Measurements from ENCODE around the gene MYOZ3. TPM values are rescaled to one million over a fixed set of nuclear protein-coding genes. Genes with fewer than 3 reads are reported as not detected.

MYOZ3 gene
- total and polyA plus RNA-seq, 12 donors = 0.12 to 1.9 (median 0.45) TPM; not detected in 1

DNA sequence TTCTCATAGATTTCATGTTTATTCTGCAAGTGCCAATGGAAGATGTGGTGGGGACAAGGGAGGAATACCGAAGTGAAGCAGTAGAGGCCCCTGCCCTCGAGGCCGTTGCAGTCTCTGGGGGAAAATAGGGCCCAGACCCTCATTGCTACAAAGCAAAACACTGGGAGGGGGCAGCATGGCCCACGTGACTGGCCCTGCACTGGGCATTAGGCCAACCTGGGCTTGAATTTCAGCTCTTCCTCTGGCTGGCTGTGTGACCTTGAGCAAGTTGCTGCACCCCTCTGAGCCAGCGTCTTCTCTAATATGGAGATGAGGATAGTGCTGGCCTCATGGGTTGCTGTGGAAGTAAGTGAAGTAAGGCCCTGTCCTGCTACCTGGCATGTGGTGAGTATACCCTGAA lies 21.3 kb upstream of the MYOZ3 start:
- Histone ChIP-seq H3K27ac (peak overlapping the region; percentile 80 to 99 (median 96)), H3K4me1 (replicated peaks in 1 of 2) (peaks cover 83 to 91% of the 10 kb centered on the region in 2 donors), H3K36me3 (replicated peaks in 1 of 2) (no peaks in the 10 kb centered on the region), H3K9me3 (replicated peaks in 1 of 3) (no peaks in the 10 kb centered on the region), H3K4me3 (peak overlapping the region in 2 of 4 donors; percentile 20 to 62), H3K27me3 (no peaks in the 10 kb centered on the region)
- intact Hi-C loops (cut with DNase I) = no loop called here
- peak in 1 of 2 donors; percentile 33 for TF ChIP-seq POLR2A (IDR thresholded peaks at IDR 0.05)
- TF ChIP-seq, protein P1, sequence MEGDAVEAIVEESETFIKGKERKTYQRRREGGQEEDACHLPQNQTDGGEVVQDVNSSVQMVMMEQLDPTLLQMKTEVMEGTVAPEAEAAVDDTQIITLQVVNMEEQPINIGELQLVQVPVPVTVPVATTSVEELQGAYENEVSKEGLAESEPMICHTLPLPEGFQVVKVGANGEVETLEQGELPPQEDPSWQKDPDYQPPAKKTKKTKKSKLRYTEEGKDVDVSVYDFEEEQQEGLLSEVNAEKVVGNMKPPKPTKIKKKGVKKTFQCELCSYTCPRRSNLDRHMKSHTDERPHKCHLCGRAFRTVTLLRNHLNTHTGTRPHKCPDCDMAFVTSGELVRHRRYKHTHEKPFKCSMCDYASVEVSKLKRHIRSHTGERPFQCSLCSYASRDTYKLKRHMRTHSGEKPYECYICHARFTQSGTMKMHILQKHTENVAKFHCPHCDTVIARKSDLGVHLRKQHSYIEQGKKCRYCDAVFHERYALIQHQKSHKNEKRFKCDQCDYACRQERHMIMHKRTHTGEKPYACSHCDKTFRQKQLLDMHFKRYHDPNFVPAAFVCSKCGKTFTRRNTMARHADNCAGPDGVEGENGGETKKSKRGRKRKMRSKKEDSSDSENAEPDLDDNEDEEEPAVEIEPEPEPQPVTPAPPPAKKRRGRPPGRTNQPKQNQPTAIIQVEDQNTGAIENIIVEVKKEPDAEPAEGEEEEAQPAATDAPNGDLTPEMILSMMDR (IDR thresholded peaks at IDR 0.05) = no peak
- DNase-seq = peak; percentile 68 to 90 (median 84)
- 14 to 38% (median 22%) methylated on average over 4 to 5 of the region's 5 CpGs for WGBS, 4 donors

DNA sequence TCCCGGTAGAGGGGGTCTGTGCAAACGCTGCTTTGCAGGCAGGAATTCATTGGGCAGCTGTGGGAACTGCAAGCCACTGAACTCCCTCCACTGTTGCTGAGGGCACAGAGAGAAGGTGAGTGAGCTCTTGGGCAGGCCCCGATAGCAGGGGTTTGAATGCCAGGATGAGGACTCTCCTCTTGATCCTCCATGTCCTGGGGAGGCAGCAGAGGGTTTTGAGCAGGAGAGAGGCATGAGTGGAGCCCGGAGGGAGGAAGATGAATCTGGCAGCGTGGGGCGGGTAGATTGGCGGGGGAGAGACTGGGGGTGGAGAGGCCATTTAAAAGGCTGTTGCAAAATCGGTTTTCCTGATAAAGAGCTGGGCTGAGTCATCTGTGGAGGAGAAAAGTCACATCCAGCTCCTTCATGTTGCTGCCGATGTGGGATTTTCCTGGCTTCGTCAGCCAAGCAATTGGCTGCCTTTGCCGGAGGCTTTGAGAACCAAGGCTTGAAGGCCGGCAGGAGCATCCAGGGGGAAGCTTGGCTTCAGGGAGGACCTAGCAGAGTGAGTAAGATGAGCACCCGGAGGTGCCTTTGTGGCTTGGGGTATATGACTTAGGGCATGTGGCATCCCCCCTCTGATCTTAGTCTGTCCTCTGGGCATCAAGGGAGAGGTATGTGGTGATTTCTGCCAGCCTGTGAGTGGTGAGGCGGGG lies 20.6 kb upstream of the MYOZ3 start, which contains the start of gene SYNPO:
Gene SYNPO (plus strand): TSS at position 350 of the 695 bp plus-strand sequence. CDS start 7,616 bp downstream, outside the sequence.
- peak; percentile 75 to 92 (median 90) for DNase-seq
- TF ChIP-seq POLR2A (IDR thresholded peaks at IDR 0.05) = peak; percentile 24 to 84
- TF ChIP-seq, protein P1 (IDR thresholded peaks at IDR 0.05) = peak in 1 of 6 experiments; percentile 11
- peak within 1 kb of the TSS in 3 of 4 donors; percentile 49 to 62 (median 53) for H3K4me3 ChIP-seq
- intact Hi-C loops (cut with DNase I) = no loop called here
- H3K27ac ChIP-seq = peak within 1 kb of the TSS; percentile 80 to 99 (median 96)
- no peaks in the 10 kb centered on the region for H3K36me3 ChIP-seq (replicated peaks in 1 of 2)
- H3K4me1 ChIP-seq (replicated peaks in 1 of 2) = peaks cover 83 to 92% of the 10 kb centered on the region in 2 donors
- WGBS, 4 donors = 7 to 21% (median 14%) methylated on average over 10 to 14 of the region's 14 CpGs
- H3K9me3 ChIP-seq (replicated peaks in 1 of 3) = no peaks in the 10 kb centered on the region
- H3K27me3 ChIP-seq = no peaks in the 10 kb centered on the region

DNA sequence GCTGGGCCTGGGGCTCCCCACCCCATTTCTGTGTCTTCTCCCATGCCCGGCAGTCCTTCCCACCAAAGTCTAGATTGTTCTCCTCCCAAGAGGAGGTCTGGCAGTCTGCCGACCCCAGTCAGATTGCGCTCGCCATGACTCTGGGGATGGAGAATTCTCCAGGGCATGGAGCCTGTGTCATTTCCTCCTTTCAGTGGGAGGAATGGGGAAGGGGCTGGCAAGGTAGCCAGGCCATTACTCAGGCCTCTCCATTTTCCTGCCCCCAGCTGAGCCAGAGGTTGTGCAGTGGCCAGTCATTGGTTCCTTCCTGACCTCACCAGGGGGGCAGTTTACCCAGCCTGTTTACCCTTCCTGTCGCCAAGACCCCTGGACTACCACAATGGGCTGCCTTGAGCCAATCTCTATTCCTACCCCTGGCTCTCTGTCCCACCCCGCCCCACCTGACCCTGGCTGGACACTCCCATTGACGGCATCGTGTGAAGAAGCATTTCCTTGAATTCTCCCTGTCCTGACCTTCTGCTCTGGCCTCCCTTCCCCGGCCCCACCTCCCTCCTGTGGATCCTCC lies 20.0 kb upstream of the MYOZ3 start:
- peaks cover 83 to 92% of the 10 kb centered on the region in 2 donors for H3K4me1 ChIP-seq (replicated peaks in 1 of 2)
- H3K36me3 ChIP-seq (replicated peaks in 1 of 2) = no peaks in the 10 kb centered on the region
- no peaks in the 10 kb centered on the region for H3K27me3 ChIP-seq
- H3K4me3 ChIP-seq = peak overlapping the region in 3 of 4 donors; percentile 49 to 62 (median 53)
- intact Hi-C loops (cut with DNase I) = no loop called here
- DNase-seq = peak; percentile 77 to 91 (median 89)
- TF ChIP-seq, protein P1 (IDR thresholded peaks at IDR 0.05) = no peak
- TF ChIP-seq POLR2A (IDR thresholded peaks at IDR 0.05) = peak; percentile 17 to 70
- H3K27ac ChIP-seq = peak overlapping the region; percentile 64 to 99 (median 96)
- no peaks in the 10 kb centered on the region for H3K9me3 ChIP-seq (replicated peaks in 1 of 3)
- 19 to 36% (median 26%) methylated on average over 7 to 9 of the region's 9 CpGs for WGBS, 4 donors

DNA sequence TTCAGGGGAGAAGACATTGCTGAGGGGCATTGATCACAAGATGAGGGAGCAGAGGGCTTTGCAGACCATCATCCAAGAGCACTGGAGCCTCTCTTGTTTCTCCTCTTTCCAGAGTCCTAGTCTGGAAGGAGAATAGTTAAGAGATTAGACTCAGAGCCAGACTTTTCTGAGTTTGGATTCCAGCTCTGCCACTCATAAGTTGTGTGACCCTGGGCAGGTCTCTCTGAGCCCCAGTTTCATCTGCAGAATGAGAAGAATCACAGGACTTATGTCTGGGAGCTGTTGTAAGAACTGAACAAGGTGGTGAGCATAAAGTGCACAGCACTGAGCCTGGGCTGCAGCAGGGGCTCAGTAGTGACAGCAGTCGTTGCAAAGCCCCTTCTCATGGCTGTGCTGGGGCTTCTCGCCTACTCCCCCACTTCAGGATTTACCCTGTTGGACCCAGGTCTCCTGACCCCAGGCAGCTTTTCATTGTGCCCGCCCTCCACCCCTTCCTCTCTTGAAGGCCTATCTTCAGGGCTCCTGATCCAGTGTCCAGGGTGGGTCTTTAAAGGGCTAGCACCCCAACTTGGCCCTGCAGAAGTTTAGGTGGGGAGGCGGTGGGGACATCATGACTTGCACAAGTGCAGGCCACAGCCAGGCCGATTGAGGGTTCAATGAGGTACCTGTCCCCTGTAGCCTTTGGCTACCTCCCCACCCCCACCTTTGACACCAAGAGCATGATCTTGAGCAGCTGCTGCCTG lies 19.1 kb upstream of the MYOZ3 start:
- DNase-seq = no peak
- Histone ChIP-seq H3K4me3 (peak overlapping the region in 3 of 4 donors; percentile 27 to 62 (median 49)), H3K36me3 (replicated peaks in 1 of 2) (no peaks in the 10 kb centered on the region), H3K27ac (peak overlapping the region; percentile 64 to 99 (median 96)), H3K4me1 (replicated peaks in 1 of 2) (peaks cover 84 to 92% of the 10 kb centered on the region in 2 donors), H3K9me3 (replicated peaks in 1 of 3) (no peaks in the 10 kb centered on the region), H3K27me3 (no peaks in the 10 kb centered on the region)
- intact Hi-C loops (cut with DNase I) = no loop called here
- TF ChIP-seq, protein P1 (IDR thresholded peaks at IDR 0.05) = no peak
- TF ChIP-seq POLR2A (IDR thresholded peaks at IDR 0.05) = no peak
- 23 to 40% (median 30%) methylated on average over 2 to 5 of the region's 5 CpGs for WGBS, 4 donors
